Keratinocyte (primary cell): Measurements from ENCODE around the gene RALGPS1. TPM values are rescaled to one million over a fixed set of nuclear protein-coding genes. Genes with fewer than 3 reads are reported as not detected.

Experiments used
- DNase-seq: peaks from one replicate; pipeline ENCODE4 v3.0.0-alpha.2; 2011; ENCODE audit warnings: low read depth, missing footprints, low spot score
- FAIRE-seq: peaks from 2 replicates; lab custom pipeline; 2011; peaks lifted over from hg19 to GRCh38; lab: Jason Lieb, UNC
- H2AFZ ChIP-seq: 2 replicates; pipeline ENCODE4 v1.6.0; 2012; ENCODE audit warnings: low read length, control low read depth, inconsistent platforms; ENCODE audit not compliant: control insufficient read depth
- H3K27ac ChIP-seq: 2 replicates; pipeline ENCODE4 v1.5.1; 2011; ENCODE audit warnings: low read length; ENCODE audit not compliant: control insufficient read depth, insufficient read depth
- H3K27me3 ChIP-seq: 3 replicates; pipeline ENCODE4 v1.6.0; 2011; ENCODE audit warnings: low read length; ENCODE audit not compliant: control insufficient read depth, insufficient read depth; ENCODE audit errors: extremely low read depth
- H3K36me3 ChIP-seq, 2 experiments: 2 replicates in 1 of 2; 3 replicates in 1 of 2; pipeline ENCODE4 v1.5.1; 2011; ENCODE audit warnings: low read length in 2 of 2, mild to moderate bottlenecking in 1 of 2; ENCODE audit not compliant: control insufficient read depth in 2 of 2, insufficient read depth in 2 of 2; ENCODE audit errors: extremely low read depth in 1 of 2
- H3K4me1 ChIP-seq: 3 replicates; pipeline ENCODE4 v1.5.1; 2011; ENCODE audit warnings: low read length; ENCODE audit not compliant: control insufficient read depth, insufficient read depth; ENCODE audit errors: extremely low read depth
- H3K4me2 ChIP-seq: 3 replicates; pipeline ENCODE4 v1.6.0; 2011; ENCODE audit warnings: low read depth, low read length; ENCODE audit not compliant: control insufficient read depth, insufficient read depth; ENCODE audit errors: extremely low read depth
- H3K4me3 ChIP-seq, 3 experiments: fragments of 200-600 bp in 1 of 3; sonication (generic) in 1 of 3; 2 replicates in 2 of 3; 3 replicates in 1 of 3; pipeline ENCODE4 v1.5.1; 2011 to 2016; ENCODE audit warnings: low read length in 3 of 3, mild to moderate bottlenecking in 3 of 3, control low read depth in 2 of 3, inconsistent platforms in 1 of 3, low read depth in 1 of 3, mixed read lengths in 1 of 3, mixed run types in 1 of 3, moderate library complexity in 1 of 3; ENCODE audit not compliant: control insufficient read depth in 2 of 3, insufficient read depth in 2 of 3; ENCODE audit errors: extremely low read depth in 1 of 3
- H3K79me2 ChIP-seq: 2 replicates; pipeline ENCODE4 v1.6.0; 2012; ENCODE audit warnings: low read length; ENCODE audit not compliant: control insufficient read depth, insufficient read depth
- H3K9ac ChIP-seq: 3 replicates; pipeline ENCODE4 v1.6.0; 2011; ENCODE audit warnings: low read length; ENCODE audit not compliant: control insufficient read depth, insufficient read depth; ENCODE audit errors: extremely low read depth
- H3K9me1 ChIP-seq: 3 replicates; pipeline ENCODE4 v1.6.0; 2011; ENCODE audit warnings: low read length; ENCODE audit not compliant: control insufficient read depth, insufficient read depth; ENCODE audit errors: extremely low read depth
- H3K9me3 ChIP-seq: 2 replicates; pipeline ENCODE4 v1.5.1; 2012; ENCODE audit warnings: low read depth, low read length; ENCODE audit not compliant: control insufficient read depth
- H4K20me1 ChIP-seq: 3 replicates; pipeline ENCODE4 v1.6.0; 2011; ENCODE audit warnings: low read length; ENCODE audit not compliant: control insufficient read depth, insufficient read depth; ENCODE audit errors: extremely low read depth
- EZH2 ChIP-seq: IDR thresholded peaks from one replicate; pipeline ENCODE4 v1.6.1; 2012; ENCODE audit warnings: inconsistent platforms, mild to moderate bottlenecking, low read length, moderate library complexity
- dilution Hi-C: fragments of 300-500 bp; cut with MboI; formaldehyde crosslinking; loops from one replicate; pipeline ENCODE4 v1.7.0; 2020; ENCODE audit warnings: low sequenced_read_pairs; ENCODE audit not compliant: extremely low pct_ligation_motif_present
- polyA plus RNA-seq, 5 experiments: library from polyadenylated mRNA; depleted of rRNA in 3 of 5; stranded (reverse) in 3 of 5; stranded (forward) in 1 of 5; unstranded in 1 of 5; fragments of >200 nt; gene quantifications; 1 replicate in 1 of 5; 2 replicates in 3 of 5; 3 replicates in 1 of 5; pipeline versions ENCODE4 v1.2.1 to v1.2.3, GENCODE V29; 2011 to 2012; ENCODE audit warnings: missing spikeins in 2 of 5, low read depth in 1 of 5, low replicate concordance in 1 of 5
- TF ChIP-seq, protein P1 (sequence below), 3 experiments: IDR thresholded peaks in 1 of 3; conservative IDR thresholded peaks in 1 of 3; optimal IDR thresholded peaks in 1 of 3; 2 replicates in 2 of 3; 3 replicates in 1 of 3; pipeline versions ENCODE3 to v1.5.1; 2011; ENCODE audit warnings: low read length in 3 of 3, mild to moderate bottlenecking in 3 of 3, moderate library complexity in 2 of 3, control low read depth in 1 of 3, inconsistent platforms in 1 of 3; ENCODE audit not compliant: insufficient read depth in 2 of 3; ENCODE audit errors: extremely low read depth in 1 of 3

The RALGPS1 gene
- polyA plus RNA-seq, 1 donor (not counting 4 experiments of a cell fraction or from before 2014, with no cell fraction given): 0.56 TPM

GRCh38 chr9:127158786-127159324, 244.3 kb downstream of the RALGPS1 start:
- no peak for DNase-seq
- no peaks in the 10 kb centered on the region for H3K9me3 ChIP-seq
- H3K79me2 ChIP-seq: no peaks in the 10 kb centered on the region
- H2AFZ ChIP-seq: no peak overlapping the region
- no peaks in the 10 kb centered on the region for H3K36me3 ChIP-seq
- H3K27ac ChIP-seq: no peak overlapping the region
- no peaks in the 10 kb centered on the region for H4K20me1 ChIP-seq
- FAIRE-seq: no peak
- no peaks in the 10 kb centered on the region for H3K9me1 ChIP-seq
- H3K27me3 ChIP-seq: no peaks in the 10 kb centered on the region
- TF ChIP-seq EZH2: no peak
- TF ChIP-seq, protein P1, sequence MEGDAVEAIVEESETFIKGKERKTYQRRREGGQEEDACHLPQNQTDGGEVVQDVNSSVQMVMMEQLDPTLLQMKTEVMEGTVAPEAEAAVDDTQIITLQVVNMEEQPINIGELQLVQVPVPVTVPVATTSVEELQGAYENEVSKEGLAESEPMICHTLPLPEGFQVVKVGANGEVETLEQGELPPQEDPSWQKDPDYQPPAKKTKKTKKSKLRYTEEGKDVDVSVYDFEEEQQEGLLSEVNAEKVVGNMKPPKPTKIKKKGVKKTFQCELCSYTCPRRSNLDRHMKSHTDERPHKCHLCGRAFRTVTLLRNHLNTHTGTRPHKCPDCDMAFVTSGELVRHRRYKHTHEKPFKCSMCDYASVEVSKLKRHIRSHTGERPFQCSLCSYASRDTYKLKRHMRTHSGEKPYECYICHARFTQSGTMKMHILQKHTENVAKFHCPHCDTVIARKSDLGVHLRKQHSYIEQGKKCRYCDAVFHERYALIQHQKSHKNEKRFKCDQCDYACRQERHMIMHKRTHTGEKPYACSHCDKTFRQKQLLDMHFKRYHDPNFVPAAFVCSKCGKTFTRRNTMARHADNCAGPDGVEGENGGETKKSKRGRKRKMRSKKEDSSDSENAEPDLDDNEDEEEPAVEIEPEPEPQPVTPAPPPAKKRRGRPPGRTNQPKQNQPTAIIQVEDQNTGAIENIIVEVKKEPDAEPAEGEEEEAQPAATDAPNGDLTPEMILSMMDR (optimal IDR thresholded peaks at IDR 0.05 in 1 of 3, IDR thresholded peaks at IDR 0.05 in 1 of 3, conservative IDR thresholded peaks at IDR 0.05 in 1 of 3; ENCODE audit: extremely low read depth in 1 of 3, insufficient read depth in 2 of 3, low read length in 3 of 3): no peak
- H3K4me1 ChIP-seq: peaks cover 21% of the 10 kb centered on the region
- H3K4me3 ChIP-seq: no peak overlapping the region
- dilution Hi-C loops: no loop called here
- H3K4me2 ChIP-seq: no peak overlapping the region
- H3K9ac ChIP-seq: no peak overlapping the region

DNA sequence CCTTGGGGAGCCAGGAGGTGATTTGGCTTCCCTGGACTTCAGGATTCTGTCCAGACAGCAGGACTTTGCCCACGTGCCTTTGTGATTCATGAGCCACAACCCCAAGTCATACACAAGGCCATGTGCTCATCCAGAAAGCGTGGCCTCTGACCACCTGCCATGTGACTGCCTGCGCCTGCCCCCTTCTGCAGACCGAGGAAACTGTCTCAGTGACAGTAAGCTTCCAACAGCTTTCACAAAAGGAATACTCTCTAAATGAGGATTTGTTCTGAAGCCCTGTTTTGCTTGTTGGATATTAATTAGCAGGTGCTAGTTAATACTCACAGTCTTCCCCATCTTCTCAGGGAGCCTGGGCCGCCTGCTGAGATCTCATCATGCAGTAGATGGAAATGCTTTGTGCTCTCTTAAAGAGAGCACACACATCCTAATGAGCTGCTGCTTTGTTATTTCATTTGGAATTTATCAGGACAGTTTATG, 244.8 kb downstream of the RALGPS1 start:
- no peak overlapping the region for H2AFZ ChIP-seq
- dilution Hi-C loops: no loop called here
- no peak overlapping the region for H3K27ac ChIP-seq
- no peaks in the 10 kb centered on the region for H3K36me3 ChIP-seq
- no peaks in the 10 kb centered on the region for H3K9me1 ChIP-seq
- H3K4me1 ChIP-seq: peaks cover 21% of the 10 kb centered on the region
- H3K79me2 ChIP-seq: no peaks in the 10 kb centered on the region
- DNase-seq (no peak), FAIRE-seq (no peak)
- no peaks in the 10 kb centered on the region for H4K20me1 ChIP-seq
- no peak for TF ChIP-seq EZH2
- TF ChIP-seq, protein P1 (optimal IDR thresholded peaks at IDR 0.05 in 1 of 3, IDR thresholded peaks at IDR 0.05 in 1 of 3, conservative IDR thresholded peaks at IDR 0.05 in 1 of 3; ENCODE audit: extremely low read depth in 1 of 3, insufficient read depth in 2 of 3, low read length in 3 of 3): no peak
- H3K9ac ChIP-seq: no peak overlapping the region
- no peak overlapping the region for H3K4me2 ChIP-seq
- H3K9me3 ChIP-seq: no peaks in the 10 kb centered on the region
- H3K27me3 ChIP-seq: no peaks in the 10 kb centered on the region
- H3K4me3 ChIP-seq: no peak overlapping the region
